Adrenal gland (tissue), 12 donors: ENCODE measurements around the gene GRK3. TPM values are rescaled to one million over a fixed set of nuclear protein-coding genes. Genes with fewer than 3 reads are reported as not detected.

Experiments used
- DNase-seq, 7 donors: peaks; one replicate each; pipeline ENCODE4 v3.0.0-alpha.2; 2019 to 2020
- H3K27ac ChIP-seq, 5 donors: fragments of 200-600 bp; sonication (generic) in 4 of 5; 1 replicate in 3 of 5; 2 replicates in 2 of 5; pipeline versions ENCODE4 v1.5.1 to v1.8.0; 2016 to 2020; ENCODE audit warnings: mild to moderate bottlenecking in 1 of 5
- H3K27me3 ChIP-seq: fragments of 200-600 bp; 2 replicates; pipeline ENCODE4 v1.8.0; 2021
- H3K36me3 ChIP-seq, 2 donors: fragments of 200-600 bp; replicated peaks in 1 of 2; 1 replicate in 1 of 2; 2 replicates in 1 of 2; pipeline versions ENCODE4 v1.5.1 to v1.8.0; 2018 to 2022
- H3K4me1 ChIP-seq, 2 donors: fragments of 200-600 bp; replicated peaks in 1 of 2; 1 replicate in 1 of 2; 2 replicates in 1 of 2; pipeline versions ENCODE4 v1.5.1 to v1.8.0; 2018 to 2021
- H3K4me3 ChIP-seq, 4 donors: fragments of 200-600 bp; sonication (generic) in 3 of 4; one replicate each; pipeline ENCODE4 v1.5.1; 2016 to 2018
- H3K9me3 ChIP-seq, 3 donors: fragments of 200-600 bp; sonication (generic) in 1 of 3; replicated peaks in 1 of 3; 1 replicate in 2 of 3; 2 replicates in 1 of 3; pipeline versions ENCODE4 v1.5.1 to v1.8.0; 2016 to 2021
- POLR2A ChIP-seq, 2 donors: fragments of 450-650 bp; IDR thresholded peaks; one replicate each; pipeline ENCODE4 v1.6.1; 2017; ENCODE audit warnings: antibody characterized with exemption in 2 of 2, mild to moderate bottlenecking in 2 of 2, moderate library complexity in 1 of 2
- WGBS, 4 donors: extraction: QIAGEN DNeasy Blood & Tissue Kit in 2 of 4; methylation state at CpG; one replicate each; pipeline versions ENCODE4 v1.1.5 to v1.1.7; 2013 to 2017; 5-methylcytosine and 5-hydroxymethylcytosine counted together
- intact Hi-C, 2 donors: fragments of 100-400 bp; cut with DNase I; formaldehyde crosslinking; loops; one replicate each; pipeline versions ENCODE4 v1.14.1 to v1.15.0; 2022 to 2023
- polyA plus RNA-seq, 3 donors: library from polyadenylated mRNA; stranded (reverse); fragments of 200-250 nt in 2 of 3; fragments of 350-450 nt in 1 of 3; fragmentation: Illumina TruSeq in 1 of 3; extraction: RNeasy Lipid Tissue Mini Kit (QIAGEN cat#74804) in 1 of 3; gene quantifications; one replicate each; pipeline ENCODE4 v1.2.3, GENCODE V29; 2013 to 2014
- total RNA-seq, 9 donors: library from RNA; depleted of rRNA in 4 of 9; stranded (reverse); fragments of >200 nt in 4 of 9; fragments of 120-200 nt in 1 of 9; fragmentation: NEBNext Ultra II Directional in 1 of 9; extraction: Animal tissue kit (Norgen Biotek cat#: 25700) in 1 of 9; gene quantifications; one replicate each; pipeline versions ENCODE4 v1.1.0 to v1.2.4, GENCODE V29; 2013 to 2023
- TF ChIP-seq, protein P1 (sequence below), 6 experiments: fragments of 450-650 bp in 4 of 6; fragments of 200-600 bp in 2 of 6; sonication (generic) in 1 of 6; IDR thresholded peaks; 1 replicate in 5 of 6; 2 replicates in 1 of 6; pipeline versions ENCODE4 v1.5.1 to v1.8.0; 2016 to 2021; ENCODE audit warnings: antibody characterized with exemption in 6 of 6, mild to moderate bottlenecking in 2 of 6, moderate library complexity in 1 of 6
- donor health status: healthy with polysubstance abuse.
- donor health status: Bipolar disorder and iron deficiency.
- donor health status: DM: yes; HTN: yes; CAD: no.
- donor health status: DM: no; HTN: no; CAD: no.
- donor health status: DM: no; HTN: no; CAD: no.
- donor health status: DM: yes; HTN: yes; CAD: no.

GRK3 gene
- total and polyA plus RNA-seq, 12 donors: 3.2 to 20.9 (median 10.1) TPM

DNA sequence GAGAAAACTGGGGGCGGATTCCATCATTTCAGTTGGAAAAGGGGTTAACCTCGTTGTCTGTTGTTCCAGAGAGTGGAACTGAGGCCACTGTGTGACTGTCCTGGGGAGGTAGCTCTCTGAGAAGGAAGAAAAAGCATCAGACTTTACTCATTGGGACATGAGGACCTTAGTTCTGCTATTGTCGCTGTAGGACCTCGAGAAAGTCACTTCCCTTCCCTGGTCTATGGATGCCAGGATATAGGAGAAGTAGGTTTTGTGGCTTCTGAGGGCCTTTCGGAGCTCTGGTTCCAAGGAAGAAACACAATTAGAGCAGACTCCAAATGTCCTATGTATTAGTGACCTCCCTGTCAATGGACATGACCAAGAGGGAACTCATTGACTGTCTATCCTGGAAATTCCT lies 183.7 kb downstream of the GRK3 start:
- no peak for DNase-seq
- Histone ChIP-seq H3K9me3 (no peaks in the 10 kb centered on the region), H3K4me3 (no peak overlapping the region), H3K4me1 (peaks cover 3 to 24% of the 10 kb centered on the region in 2 donors), H3K27ac (peak overlapping the region in 4 of 5 donors; percentile 54 to 81 (median 68)), H3K36me3 (no peaks in the 10 kb centered on the region), H3K27me3 (no peaks in the 10 kb centered on the region)
- 83 to 87% (median 83%) methylated on average over 5 of the region's 5 CpGs for WGBS, 4 donors
- intact Hi-C loops: no loop called here
- TF ChIP-seq, protein P1, sequence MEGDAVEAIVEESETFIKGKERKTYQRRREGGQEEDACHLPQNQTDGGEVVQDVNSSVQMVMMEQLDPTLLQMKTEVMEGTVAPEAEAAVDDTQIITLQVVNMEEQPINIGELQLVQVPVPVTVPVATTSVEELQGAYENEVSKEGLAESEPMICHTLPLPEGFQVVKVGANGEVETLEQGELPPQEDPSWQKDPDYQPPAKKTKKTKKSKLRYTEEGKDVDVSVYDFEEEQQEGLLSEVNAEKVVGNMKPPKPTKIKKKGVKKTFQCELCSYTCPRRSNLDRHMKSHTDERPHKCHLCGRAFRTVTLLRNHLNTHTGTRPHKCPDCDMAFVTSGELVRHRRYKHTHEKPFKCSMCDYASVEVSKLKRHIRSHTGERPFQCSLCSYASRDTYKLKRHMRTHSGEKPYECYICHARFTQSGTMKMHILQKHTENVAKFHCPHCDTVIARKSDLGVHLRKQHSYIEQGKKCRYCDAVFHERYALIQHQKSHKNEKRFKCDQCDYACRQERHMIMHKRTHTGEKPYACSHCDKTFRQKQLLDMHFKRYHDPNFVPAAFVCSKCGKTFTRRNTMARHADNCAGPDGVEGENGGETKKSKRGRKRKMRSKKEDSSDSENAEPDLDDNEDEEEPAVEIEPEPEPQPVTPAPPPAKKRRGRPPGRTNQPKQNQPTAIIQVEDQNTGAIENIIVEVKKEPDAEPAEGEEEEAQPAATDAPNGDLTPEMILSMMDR (IDR thresholded peaks at IDR 0.05): no peak

DNA sequence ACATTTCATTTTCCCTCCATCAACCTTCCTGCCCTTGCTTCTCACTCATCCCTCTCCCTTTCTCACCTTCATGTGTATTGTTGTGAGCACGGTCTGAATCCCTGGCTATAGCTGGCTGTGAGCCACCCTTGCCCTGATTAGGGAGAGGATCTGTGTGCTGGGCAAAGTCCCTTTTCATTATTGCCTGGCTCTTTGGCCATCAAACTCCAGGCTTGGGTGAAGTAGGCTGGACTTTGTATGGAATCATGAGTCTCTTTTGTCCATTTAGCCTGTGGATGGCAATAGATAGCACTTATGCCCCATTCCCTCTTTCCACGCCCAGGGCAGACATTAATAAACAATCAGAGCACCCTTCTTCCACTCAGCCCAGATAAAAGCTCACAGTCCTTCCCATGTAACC lies 184.2 kb downstream of the GRK3 start:
- DNase-seq: no peak
- H3K27me3 ChIP-seq: no peaks in the 10 kb centered on the region
- H3K4me1 ChIP-seq: peaks cover 3 to 24% of the 10 kb centered on the region in 2 donors
- no peaks in the 10 kb centered on the region for H3K9me3 ChIP-seq
- no peaks in the 10 kb centered on the region for H3K36me3 ChIP-seq
- 46 to 98% (median 75%) methylated on average over 2 of the region's 2 CpGs for WGBS, 4 donors
- no peak overlapping the region for H3K4me3 ChIP-seq
- TF ChIP-seq POLR2A (IDR thresholded peaks at IDR 0.05): no peak
- TF ChIP-seq, protein P1 (IDR thresholded peaks at IDR 0.05): no peak
- intact Hi-C loops: no loop called here
- H3K27ac ChIP-seq: no peak overlapping the region

DNA sequence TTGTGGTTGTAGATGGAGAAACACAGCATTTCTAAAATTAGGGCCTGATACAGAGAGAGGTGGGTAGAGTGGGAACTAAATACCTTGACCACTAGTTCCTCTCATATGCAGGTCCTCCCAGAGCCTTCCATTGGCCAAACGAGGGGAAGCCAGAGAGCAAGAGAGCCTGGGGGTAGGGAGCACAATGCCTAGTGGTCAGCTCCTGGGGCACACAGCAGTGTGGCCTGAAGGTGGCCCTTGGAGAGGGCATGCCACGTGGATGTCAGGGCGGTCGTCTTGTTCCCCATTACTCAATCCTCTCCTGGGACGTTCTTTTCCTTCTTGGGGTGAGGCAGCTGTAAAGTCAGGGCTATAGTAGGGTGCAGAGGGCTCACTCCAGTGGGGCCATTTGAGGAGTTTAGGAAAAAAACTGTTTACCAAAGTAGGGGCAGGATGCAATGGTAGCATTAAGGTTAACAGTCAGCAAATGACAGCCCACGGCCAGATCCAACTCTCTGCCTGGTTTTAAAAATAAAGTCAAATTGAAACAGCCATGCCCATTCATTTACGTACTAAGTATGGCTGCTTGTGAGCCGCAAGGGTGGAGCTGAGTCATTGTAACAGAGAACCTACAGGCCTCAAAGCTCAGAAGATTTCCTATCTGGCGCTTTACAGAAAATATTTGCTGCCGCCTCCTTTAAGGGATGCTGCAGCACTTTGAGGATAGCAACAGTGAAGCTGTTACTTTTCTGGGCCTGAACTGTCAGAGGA lies 185.1 kb downstream of the GRK3 start:
- Histone ChIP-seq H3K4me1 (peaks cover 3 to 28% of the 10 kb centered on the region in 2 donors), H3K27ac (no peak overlapping the region), H3K36me3 (no peaks in the 10 kb centered on the region), H3K9me3 (no peaks in the 10 kb centered on the region), H3K27me3 (no peaks in the 10 kb centered on the region), H3K4me3 (no peak overlapping the region)
- TF ChIP-seq, protein P1 (IDR thresholded peaks at IDR 0.05): no peak
- no peak for TF ChIP-seq POLR2A (IDR thresholded peaks at IDR 0.05)
- WGBS, 4 donors: 82 to 90% (median 88%) methylated on average over 10 of the region's 10 CpGs
- intact Hi-C loops: no loop called here
- no peak for DNase-seq

DNA sequence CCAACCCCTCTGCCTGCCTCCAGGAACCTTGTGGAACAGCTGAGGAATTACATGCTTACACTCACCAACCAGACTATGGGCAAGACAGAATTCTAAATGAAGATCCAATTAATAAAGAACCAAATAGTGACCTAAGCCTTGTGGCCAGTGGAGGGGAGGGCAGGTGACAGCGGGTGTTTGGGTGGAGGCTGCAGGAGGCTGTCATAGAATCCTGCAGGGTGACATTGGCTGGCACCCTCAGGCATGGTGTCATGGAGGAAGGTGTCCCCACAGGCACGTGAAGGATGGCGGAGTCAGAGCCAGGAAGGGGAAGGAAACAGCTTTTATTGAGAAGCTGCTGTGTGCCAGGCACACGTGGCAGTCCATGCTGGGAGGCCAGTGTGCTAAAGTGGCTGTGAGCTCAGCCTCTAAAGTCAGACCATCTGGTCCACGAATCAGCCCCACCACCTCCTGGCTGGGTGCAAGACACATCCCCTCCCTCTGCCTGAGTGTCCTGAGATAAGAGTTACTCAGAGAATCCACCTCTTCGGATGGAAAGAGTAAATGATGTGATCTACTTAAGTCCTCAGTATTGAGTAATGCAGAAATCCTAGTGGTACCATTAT lies 186.2 kb downstream of the GRK3 start:
- DNase-seq: peak in 1 of 7 donors; percentile 19
- Histone ChIP-seq H3K27me3 (no peaks in the 10 kb centered on the region), H3K27ac (no peak overlapping the region), H3K36me3 (no peaks in the 10 kb centered on the region), H3K4me3 (no peak overlapping the region), H3K4me1 (peaks cover 3 to 28% of the 10 kb centered on the region in 2 donors), H3K9me3 (no peaks in the 10 kb centered on the region)
- intact Hi-C loops: no loop called here
- no peak for TF ChIP-seq POLR2A (IDR thresholded peaks at IDR 0.05)
- TF ChIP-seq, protein P1 (IDR thresholded peaks at IDR 0.05): no peak
- WGBS, 4 donors: 56 to 71% (median 63%) methylated on average over 3 to 6 of the region's 6 CpGs
